ENCODE data around the gene SLC24A1. TPM values are rescaled to one million over a fixed set of nuclear protein-coding genes. Genes with fewer than 3 reads are reported as not detected.

Gene SLC24A1
- total and polyA plus RNA-seq, 2 of the 4 experiments (the other 2 are of a cell fraction), result 3.6 to 4.9 TPM

- ATAC-seq (ENCODE audit: low read depth) (no peak), DNase-seq (no peak)
- no peak overlapping the region for H4K8ac ChIP-seq (ENCODE audit: low read depth in 2 of 2, low read length in 2 of 2)
- H3K18ac ChIP-seq (ENCODE audit: low read depth, low read length), result no peak overlapping the region
- H4K20me1 ChIP-seq (ENCODE audit: insufficient read depth, low read length), result no peaks in the 10 kb centered on the region
- intact Hi-C loops (cut with micrococcal nuclease), result loop anchor here (10.0 kb wide), 1 partner anchor 654 kb away; no protein-coding TSS in a partner anchor
- H3K56ac ChIP-seq (ENCODE audit: extremely low read depth, insufficient read depth, low read length), result no peak overlapping the region
- no CpG with 5 or more reads among the region's 5 CpGs for WGBS, 2 experiments (ENCODE audit: extremely low coverage in 2 of 2, insufficient read length in 1 of 2)
- ChIA-PET POLR2A (ENCODE audit: unreplicated experiment) (no interaction called here), CTCF (no interaction called here)
- H3K4ac ChIP-seq (ENCODE audit: low read depth, low read length), result no peak overlapping the region
- no peak overlapping the region for H2BK15ac ChIP-seq (ENCODE audit: low read depth, low read length)
- 0 out of 4 replicates have a peak, but pooled peaks cover 0 to 3% of the 10 kb centered on the region in 2 experiments for H3K79me1 ChIP-seq (ENCODE audit: low read depth in 1 of 2, low read length in 2 of 2)
- no peak overlapping the region for H2BK20ac ChIP-seq (ENCODE audit: low read depth, low read length)
- H4K5ac ChIP-seq (ENCODE audit: low read depth, low read length), result no peak overlapping the region
- peaks cover 9% of the 10 kb centered on the region for H3K4me1 ChIP-seq (ENCODE audit: control insufficient read depth, insufficient read depth, low read length)
- in situ Hi-C loops (cut with MboI; ENCODE audit: low sequenced_read_pairs), result no loop called here
- BruUV-seq (replicated peaks), result no TSS peak
- no peak overlapping the region for H3K4me3 ChIP-seq (ENCODE audit: insufficient read depth, low read depth, low read length)
- no peak overlapping the region for H2BK120ac ChIP-seq (ENCODE audit: low read depth, low read length)
- dilution Hi-C loops (cut with HindIII; ENCODE audit: low sequenced_read_pairs, unreplicated experiment), result no loop called here
- no peak overlapping the region for H3K23ac ChIP-seq (ENCODE audit: low read depth, low read length)
- no peak overlapping the region for H2AFZ ChIP-seq (replicated peaks; ENCODE audit: low read length, poor library complexity)
- no peaks in the 10 kb centered on the region; the same call in 1 of the 2 replicates for H3K36me3 ChIP-seq (ENCODE audit: control insufficient read depth, insufficient read depth, low read length)
- H2AK9ac ChIP-seq (replicated peaks; ENCODE audit: low read depth, low read length, poor library complexity), result no peak overlapping the region
- no peaks in the 10 kb centered on the region for H3K27me3 ChIP-seq (ENCODE audit: control insufficient read depth, insufficient read depth, low read length)
- no peak overlapping the region for H3K27ac ChIP-seq (ENCODE audit: insufficient read depth, low read length)
- no peak overlapping the region for H4K91ac ChIP-seq (ENCODE audit: insufficient read depth, low read depth, low read length)
- H3K4me2 ChIP-seq (ENCODE audit: low read depth, low read length), result no peak overlapping the region
- H3K9me1 ChIP-seq (ENCODE audit: insufficient read depth, low read length), result peaks cover 8% of the 10 kb centered on the region
- TF ChIP-seq, protein P1, sequence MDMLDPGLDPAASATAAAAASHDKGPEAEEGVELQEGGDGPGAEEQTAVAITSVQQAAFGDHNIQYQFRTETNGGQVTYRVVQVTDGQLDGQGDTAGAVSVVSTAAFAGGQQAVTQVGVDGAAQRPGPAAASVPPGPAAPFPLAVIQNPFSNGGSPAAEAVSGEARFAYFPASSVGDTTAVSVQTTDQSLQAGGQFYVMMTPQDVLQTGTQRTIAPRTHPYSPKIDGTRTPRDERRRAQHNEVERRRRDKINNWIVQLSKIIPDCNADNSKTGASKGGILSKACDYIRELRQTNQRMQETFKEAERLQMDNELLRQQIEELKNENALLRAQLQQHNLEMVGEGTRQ (IDR thresholded peaks at IDR 0.05; ENCODE audit: low read depth, low read length), result no peak
- no peak for TF ChIP-seq MAFK (IDR thresholded peaks at IDR 0.05; ENCODE audit: low read depth, low read length)
- no peak for TF ChIP-seq RFX5 (IDR thresholded peaks at IDR 0.05; ENCODE audit: low read depth, low read length)
- no peak for TF ChIP-seq RCOR1 (IDR thresholded peaks at IDR 0.05; ENCODE audit: insufficient replicate concordance, low read length)
- TF ChIP-seq RAD21 (IDR thresholded peaks at IDR 0.05; ENCODE audit: low read length), result no peak
- TF ChIP-seq NFE2L2 (IDR thresholded peaks at IDR 0.05; ENCODE audit: low read depth, low read length), result no peak
- TF ChIP-seq, protein P2, sequence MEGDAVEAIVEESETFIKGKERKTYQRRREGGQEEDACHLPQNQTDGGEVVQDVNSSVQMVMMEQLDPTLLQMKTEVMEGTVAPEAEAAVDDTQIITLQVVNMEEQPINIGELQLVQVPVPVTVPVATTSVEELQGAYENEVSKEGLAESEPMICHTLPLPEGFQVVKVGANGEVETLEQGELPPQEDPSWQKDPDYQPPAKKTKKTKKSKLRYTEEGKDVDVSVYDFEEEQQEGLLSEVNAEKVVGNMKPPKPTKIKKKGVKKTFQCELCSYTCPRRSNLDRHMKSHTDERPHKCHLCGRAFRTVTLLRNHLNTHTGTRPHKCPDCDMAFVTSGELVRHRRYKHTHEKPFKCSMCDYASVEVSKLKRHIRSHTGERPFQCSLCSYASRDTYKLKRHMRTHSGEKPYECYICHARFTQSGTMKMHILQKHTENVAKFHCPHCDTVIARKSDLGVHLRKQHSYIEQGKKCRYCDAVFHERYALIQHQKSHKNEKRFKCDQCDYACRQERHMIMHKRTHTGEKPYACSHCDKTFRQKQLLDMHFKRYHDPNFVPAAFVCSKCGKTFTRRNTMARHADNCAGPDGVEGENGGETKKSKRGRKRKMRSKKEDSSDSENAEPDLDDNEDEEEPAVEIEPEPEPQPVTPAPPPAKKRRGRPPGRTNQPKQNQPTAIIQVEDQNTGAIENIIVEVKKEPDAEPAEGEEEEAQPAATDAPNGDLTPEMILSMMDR (conservative IDR thresholded peaks at IDR 0.05; ENCODE audit: low read depth, low read length), result no peak
- TF ChIP-seq BHLHE40 (IDR thresholded peaks at IDR 0.05; ENCODE audit: low read depth, low read length), result no peak
- TF ChIP-seq CHD1 (IDR thresholded peaks at IDR 0.05; ENCODE audit: low read depth, low read length), result no peak
- no peak for TF ChIP-seq MAZ (IDR thresholded peaks at IDR 0.05; ENCODE audit: borderline replicate concordance, low read depth, low read length)
- TF ChIP-seq ELK1 (IDR thresholded peaks at IDR 0.05; ENCODE audit: borderline replicate concordance, low read depth, low read length), result no peak
- TF ChIP-seq MXI1 (IDR thresholded peaks at IDR 0.05; ENCODE audit: borderline replicate concordance, low read depth, low read length), result no peak
- TF ChIP-seq CEBPB (IDR thresholded peaks at IDR 0.05; ENCODE audit: low read depth, low read length), result no peak
- no peak for TF ChIP-seq SMC3 (IDR thresholded peaks at IDR 0.05; ENCODE audit: low read depth, low read length)
- H3K9me3 ChIP-seq (ENCODE audit: control insufficient read depth, insufficient read depth, low read length), result no peaks in the 10 kb centered on the region
- H3K14ac ChIP-seq (replicated peaks; ENCODE audit: low read depth, low read length), result no peak overlapping the region
- no peak overlapping the region for H3K9ac ChIP-seq (ENCODE audit: low read depth, low read length)
- no peak overlapping the region for H2BK5ac ChIP-seq (ENCODE audit: low read depth, low read length, poor library complexity, severe bottlenecking)
- H2AK5ac ChIP-seq (ENCODE audit: low read depth, low read length), result no peak overlapping the region
These were observed 9.0 kb downstream of the SLC24A1 start for GRCh38 chr15:65630760-65631159.
